Right ventricle myocardium inferior (tissue), 1 donor: ENCODE data around the gene TMEM135. TPM values are rescaled to one million over a fixed set of nuclear protein-coding genes. Genes with fewer than 3 reads are reported as not detected.

Source experiments
- ATAC-seq: fragments of 200-7000 bp; cut with Tn5 transposase; one replicate; pipeline ENCODE4 v1.9.1; 2020; ENCODE audit warnings: mild to moderate bottlenecking, moderate library complexity
- DNase-seq: peaks from one replicate; pipeline ENCODE4 v3.0.0; 2021; ENCODE audit errors: missing footprints
- intact Hi-C: fragments of 100-400 bp; cut with DNase I; formaldehyde crosslinking; loops from one replicate; pipeline ENCODE4 v1.11.0; 2022
- total RNA-seq: library from RNA; stranded (reverse); fragmentation: NEBNext Ultra II Directional; extraction: Animal tissue kit (Norgen Biotek cat#: 25700); gene quantifications from one replicate; pipeline ENCODE4 v1.2.1, GENCODE V29; 2021
- donor health status: DM: no; HTN: yes; CAD: no; lungs with severe emphysema.

Gene TMEM135
- total RNA-seq, 1 donor from 2014 or later: 18.1 TPM

- ATAC-seq (no peak), DNase-seq (no peak)
- intact Hi-C loops: no loop called here
Measured at GRCh38 chr11:87301785-87302540, 264.2 kb downstream of the TMEM135 start.

- DNase-seq (no peak), ATAC-seq (peak; percentile 83)
- intact Hi-C loops: no loop called here
Measured at GRCh38 chr11:87304412-87304811, 266.7 kb downstream of the TMEM135 start.

GRCh38 chr11:87306262-87306851, 268.6 kb downstream of the TMEM135 start:
- intact Hi-C loops: no loop called here
- DNase-seq: peak; percentile 22
- ATAC-seq: peak; percentile 51

GRCh38 chr11:87307101-87307500, 269.4 kb downstream of the TMEM135 start:
- no peak for DNase-seq
- intact Hi-C loops: no loop called here
- ATAC-seq: peak; percentile 75

GRCh38 chr11:87315229-87315628, 277.5 kb downstream of the TMEM135 start:
- ATAC-seq (no peak), DNase-seq (no peak)
- intact Hi-C loops: no loop called here

GRCh38 chr11:87316491-87316890, 278.8 kb downstream of the TMEM135 start:
- intact Hi-C loops: no loop called here
- ATAC-seq (no peak), DNase-seq (no peak)

GRCh38 chr11:87317441-87317840, 279.7 kb downstream of the TMEM135 start:
- intact Hi-C loops: no loop called here
- DNase-seq (no peak), ATAC-seq (no peak)

GRCh38 chr11:87320123-87320522, 282.4 kb downstream of the TMEM135 start:
- intact Hi-C loops: no loop called here
- ATAC-seq: no peak
- DNase-seq: no peak

GRCh38 chr11:87322568-87322967, 284.8 kb downstream of the TMEM135 start:
- intact Hi-C loops: no loop called here
- ATAC-seq: no peak
- DNase-seq: no peak

- no peak for ATAC-seq
- DNase-seq: no peak
- intact Hi-C loops: no loop called here
Measured at GRCh38 chr11:87323899-87324298, 286.2 kb downstream of the TMEM135 start.

- DNase-seq (no peak), ATAC-seq (no peak)
- intact Hi-C loops: no loop called here
Measured at GRCh38 chr11:87324817-87325489, 287.2 kb downstream of the TMEM135 start.

GRCh38 chr11:87325490-87325872, 287.7 kb downstream of the TMEM135 start:
- ATAC-seq: no peak
- intact Hi-C loops: no loop called here
- no peak for DNase-seq

GRCh38 chr11:87326594-87326993, 288.9 kb downstream of the TMEM135 start:
- ATAC-seq (no peak), DNase-seq (no peak)
- intact Hi-C loops: no loop called here

GRCh38 chr11:87329172-87329571, 291.4 kb downstream of the TMEM135 start:
- DNase-seq: no peak
- no peak for ATAC-seq
- intact Hi-C loops: no loop called here

- DNase-seq: no peak
- ATAC-seq: peak; percentile 59
- intact Hi-C loops: no loop called here
Measured at GRCh38 chr11:87330187-87330601, 292.5 kb downstream of the TMEM135 start.

GRCh38 chr11:87331273-87331672, 293.5 kb downstream of the TMEM135 start:
- ATAC-seq: peak; percentile 88
- intact Hi-C loops: no loop called here
- no peak for DNase-seq

GRCh38 chr11:87338046-87338639, 300.4 kb downstream of the TMEM135 start:
- intact Hi-C loops: no loop called here
- ATAC-seq (no peak), DNase-seq (no peak)

- ATAC-seq (no peak), DNase-seq (no peak)
- intact Hi-C loops: no loop called here
Measured at GRCh38 chr11:87339416-87339815, 301.7 kb downstream of the TMEM135 start.

- DNase-seq (no peak), ATAC-seq (no peak)
- intact Hi-C loops: no loop called here
Measured at GRCh38 chr11:87347441-87347840, 309.7 kb downstream of the TMEM135 start.

- no peak for ATAC-seq
- intact Hi-C loops: no loop called here
Measured at GRCh38 chr11:87347854-87348253, 310.1 kb downstream of the TMEM135 start.

More at GRCh38 chr11:87347854-87348253, 310.1 kb downstream of the TMEM135 start:
- DNase-seq: no peak
